HG03095 (cell line): ENCODE results near the gene GAS1.
A peak's percentile ranks its signal among the peaks of the same experiment; 100 is the strongest.

Experiments used
- ATAC-seq: cut with Tn5 transposase; IDR thresholded peaks from one replicate; pipeline ENCODE4 v1.9.1; 2021; ENCODE audit warnings: moderate library complexity; ENCODE audit not compliant: unreplicated experiment

GAS1 gene

GRCh38 chr9:86965636-86966395 is 18.5 kb upstream of the GAS1 start:
- no peak for ATAC-seq

GRCh38 chr9:86962692-86963091 is 15.4 kb upstream of the GAS1 start:
- no peak for ATAC-seq

- ATAC-seq: no peak
Observed at GRCh38 chr9:86960938-86961337, 13.6 kb upstream of the GAS1 start.

GRCh38 chr9:86958203-86958602 is 10.9 kb upstream of the GAS1 start:
- no peak for ATAC-seq

- no peak for ATAC-seq
Observed at GRCh38 chr9:86955561-86955960, 8.3 kb upstream of the GAS1 start.

DNA sequence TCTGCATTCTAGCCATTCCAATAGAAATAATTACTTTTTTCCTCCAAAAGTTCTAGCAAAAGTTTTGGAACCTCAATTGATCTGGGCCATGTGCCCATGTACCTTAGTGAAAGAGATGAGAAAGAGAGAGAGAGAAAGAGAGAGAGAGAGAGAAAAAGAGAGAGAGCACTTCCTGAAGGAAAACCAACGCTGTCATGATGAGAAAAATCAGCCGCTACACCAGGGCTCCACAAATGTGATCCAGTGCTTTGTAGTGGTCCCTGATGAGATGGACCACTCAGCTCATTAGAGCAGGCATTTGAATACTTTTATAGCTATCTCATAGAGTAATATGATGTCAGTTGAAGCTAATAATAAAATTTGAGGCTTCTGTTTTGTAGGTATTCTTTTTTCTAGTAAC is 7.7 kb upstream of the GAS1 start:
- ATAC-seq: no peak

DNA sequence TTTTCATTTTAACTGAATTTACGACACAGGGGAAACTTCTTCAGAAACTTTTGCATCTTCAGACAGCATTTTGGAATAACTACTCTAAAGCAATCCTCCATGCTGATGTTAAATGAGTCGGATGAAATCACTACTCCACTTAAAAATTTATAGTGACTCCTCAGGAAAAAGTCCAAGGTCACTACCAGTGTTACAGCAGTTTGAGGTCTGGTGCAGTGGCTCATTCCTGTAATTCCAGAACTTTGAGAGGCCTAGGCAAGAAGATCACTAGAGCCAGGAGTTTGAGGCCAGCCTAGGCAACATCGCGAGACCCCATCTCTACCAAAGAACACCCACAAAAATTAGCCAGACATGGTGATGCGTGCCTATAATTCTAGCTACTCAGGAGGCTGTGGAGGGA is 5.9 kb upstream of the GAS1 start:
- ATAC-seq: no peak

GRCh38 chr9:86948074-86948929 is 996 bp upstream of the GAS1 start:
- peak; percentile 65 for ATAC-seq

- peak; percentile 34 for ATAC-seq
Observed at GRCh38 chr9:86946201-86947145, 833 bp downstream of the GAS1 start.

DNA sequence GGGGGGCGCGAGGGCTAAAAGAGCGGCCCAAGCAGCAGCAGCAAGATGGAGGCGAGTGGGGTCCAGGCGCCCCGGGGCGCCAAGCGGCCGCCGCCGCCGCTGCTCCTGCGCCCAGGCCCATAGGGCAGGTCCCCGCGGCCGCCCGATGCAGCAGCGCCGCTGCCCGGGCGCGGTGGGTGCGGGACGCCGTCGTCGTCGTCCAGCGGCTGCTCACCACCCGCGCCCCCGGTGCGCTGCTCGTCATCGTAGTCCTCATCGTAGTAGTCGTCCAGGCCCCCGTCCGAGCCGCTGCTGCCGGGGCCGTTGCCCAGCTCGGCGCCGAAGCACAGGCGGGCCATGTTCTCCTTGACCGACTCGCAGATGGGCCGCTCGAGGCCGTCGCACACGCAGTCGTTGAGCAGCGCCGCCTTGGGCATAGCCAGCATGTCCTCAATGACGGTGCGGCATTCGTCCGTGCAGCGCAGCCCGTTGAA is 1.5 kb downstream of the GAS1 start:
- ATAC-seq: no peak

DNA sequence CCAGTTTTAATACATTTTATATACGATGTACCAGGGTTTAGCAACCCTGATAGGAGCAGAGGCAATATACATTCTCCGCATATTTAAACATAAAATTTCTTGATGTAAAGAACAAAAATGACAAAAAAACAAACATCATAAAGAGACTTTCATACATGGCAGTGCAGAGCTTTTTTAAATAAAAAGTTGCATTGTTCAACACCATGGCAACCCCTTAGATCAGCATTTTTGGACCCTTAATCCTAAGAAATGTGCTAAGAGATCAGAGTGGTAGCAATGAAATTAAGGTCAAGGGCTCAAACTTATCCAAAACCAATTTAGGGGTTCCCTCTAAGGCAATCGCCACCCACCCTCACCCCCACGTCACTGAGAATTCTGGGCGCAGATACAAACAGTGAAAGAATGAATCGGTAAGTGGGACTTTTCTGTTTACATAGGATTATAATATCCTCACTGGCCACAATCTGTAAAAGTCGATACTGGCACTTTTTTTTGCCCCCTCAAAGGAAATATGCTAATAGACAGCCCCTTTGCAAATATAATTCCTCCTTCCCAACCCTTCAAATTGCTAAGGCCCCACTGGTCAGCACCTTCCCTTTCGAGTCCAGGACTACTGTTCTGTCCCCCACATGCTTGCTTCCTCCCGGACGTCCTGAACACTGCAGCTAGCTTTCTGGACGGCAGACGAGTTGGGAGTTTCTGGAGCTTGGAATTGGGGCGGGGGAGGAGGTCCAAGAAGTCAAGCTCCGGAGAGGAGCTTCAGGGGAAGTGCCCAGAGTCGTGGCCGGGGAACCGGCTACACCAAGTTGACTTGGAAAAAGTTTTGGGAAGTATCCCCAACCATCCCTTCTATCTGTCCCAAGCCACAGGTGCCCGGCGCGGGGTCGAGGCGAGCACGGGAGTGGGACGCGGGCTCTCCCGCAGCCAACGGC is 2.2 kb downstream of the GAS1 start:
- no peak for ATAC-seq

DNA sequence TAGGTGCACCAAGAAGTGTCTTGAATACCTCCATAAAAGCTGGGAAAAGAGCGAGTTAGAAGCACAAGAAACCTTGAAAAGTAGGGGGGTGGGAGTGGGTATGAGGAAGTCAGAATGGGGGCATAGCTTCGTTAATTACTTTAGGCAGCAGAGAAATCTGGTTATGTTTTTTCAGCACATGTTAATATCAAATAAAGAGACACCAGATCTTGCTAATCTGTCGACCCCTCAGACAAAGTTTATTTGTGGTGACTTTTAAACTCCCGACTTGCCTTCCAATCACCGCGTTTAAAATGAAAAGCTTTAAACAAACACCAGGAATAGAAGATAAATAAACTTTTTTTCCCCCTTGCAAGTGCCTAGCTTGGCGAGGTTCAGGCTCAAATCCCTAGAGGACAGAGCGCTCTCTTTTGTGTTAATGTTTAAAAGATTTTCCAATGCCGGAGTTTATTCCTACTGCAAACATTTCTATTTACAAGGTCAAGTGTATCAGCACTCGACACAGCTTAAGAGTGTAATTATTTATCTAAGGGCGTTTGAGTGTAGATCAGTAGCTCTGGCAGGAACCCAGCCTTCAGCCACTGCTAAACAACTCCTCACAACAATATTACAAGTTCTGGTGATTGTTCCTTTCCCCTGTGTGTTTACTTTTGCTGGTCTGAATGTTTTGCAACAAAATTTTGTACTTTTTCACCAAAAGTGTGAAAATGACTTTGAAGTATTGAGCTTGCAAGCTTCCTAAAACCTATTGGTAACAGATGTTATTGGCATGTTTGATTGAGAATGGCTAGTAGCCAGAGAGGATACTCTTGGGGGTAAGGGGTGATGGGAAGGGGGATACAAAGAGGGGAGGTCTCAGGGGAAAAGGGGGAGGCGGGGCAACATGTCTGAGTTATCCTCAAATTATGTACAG is 3.8 kb downstream of the GAS1 start:
- no peak for ATAC-seq

DNA sequence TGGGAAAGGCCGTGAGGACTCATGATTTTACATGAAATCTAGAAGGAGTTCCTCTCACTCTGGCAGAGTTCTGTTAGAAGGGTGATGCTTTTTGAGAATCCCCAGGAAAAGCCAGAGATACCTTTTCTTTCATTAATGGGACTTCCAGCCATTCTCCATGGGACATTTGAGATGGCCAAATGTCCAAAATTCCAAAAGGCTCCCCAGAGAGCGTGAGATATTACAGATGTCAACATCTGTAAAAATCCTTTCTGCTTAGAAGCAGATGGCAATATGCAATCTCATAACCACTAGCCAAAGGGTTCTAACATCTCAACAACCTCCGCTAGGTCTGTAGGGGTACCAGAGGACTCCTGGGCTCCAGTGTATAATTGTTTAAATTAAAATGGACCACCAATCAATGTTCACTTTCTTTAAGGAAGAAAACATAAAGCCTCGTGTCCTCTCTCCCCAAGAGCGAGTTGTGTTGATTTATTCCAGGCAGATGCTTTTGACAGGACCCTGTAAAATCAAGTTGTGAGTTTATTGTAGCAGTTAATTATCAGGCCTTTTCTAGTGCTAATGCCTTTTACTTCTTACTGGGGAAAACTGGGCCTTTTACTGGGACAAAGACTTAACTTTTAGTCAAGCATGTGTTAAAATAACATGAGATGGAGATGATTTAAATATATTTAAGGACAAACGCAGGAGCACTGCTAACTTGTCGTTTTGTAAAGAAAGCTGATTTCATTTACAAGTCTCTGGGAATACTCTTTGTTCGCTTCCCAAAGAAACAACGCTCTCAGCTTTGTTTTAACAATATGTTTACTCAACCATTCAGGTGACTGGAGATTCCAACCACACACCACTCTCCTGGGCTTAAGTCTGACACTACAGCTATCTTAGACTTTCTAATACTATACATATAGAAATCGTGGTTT is 4.8 kb downstream of the GAS1 start:
- ATAC-seq: no peak

- ATAC-seq: no peak
Observed at GRCh38 chr9:86941197-86941596, 6.1 kb downstream of the GAS1 start.

DNA sequence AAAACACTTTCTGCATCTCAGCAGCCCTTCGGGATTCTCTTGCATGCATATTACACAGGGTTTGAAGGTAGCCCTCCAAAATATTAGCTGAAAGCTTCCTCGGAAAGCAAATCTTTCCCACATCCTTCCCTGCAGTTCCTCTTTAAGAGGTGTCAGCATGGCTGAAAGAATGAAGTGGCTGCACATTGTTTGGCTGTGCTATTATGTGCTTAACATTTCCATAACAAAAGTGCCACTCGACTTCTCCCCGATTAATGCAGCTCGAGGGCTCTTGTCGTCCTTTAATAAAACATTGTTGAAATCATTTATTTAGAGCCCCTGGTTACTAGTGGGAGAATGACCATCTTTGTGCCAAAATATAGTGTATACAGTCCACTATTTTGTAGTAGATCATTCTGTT is 6.5 kb downstream of the GAS1 start:
- ATAC-seq: no peak

GRCh38 chr9:86939891-86940290 is 7.4 kb downstream of the GAS1 start:
- ATAC-seq: no peak

DNA sequence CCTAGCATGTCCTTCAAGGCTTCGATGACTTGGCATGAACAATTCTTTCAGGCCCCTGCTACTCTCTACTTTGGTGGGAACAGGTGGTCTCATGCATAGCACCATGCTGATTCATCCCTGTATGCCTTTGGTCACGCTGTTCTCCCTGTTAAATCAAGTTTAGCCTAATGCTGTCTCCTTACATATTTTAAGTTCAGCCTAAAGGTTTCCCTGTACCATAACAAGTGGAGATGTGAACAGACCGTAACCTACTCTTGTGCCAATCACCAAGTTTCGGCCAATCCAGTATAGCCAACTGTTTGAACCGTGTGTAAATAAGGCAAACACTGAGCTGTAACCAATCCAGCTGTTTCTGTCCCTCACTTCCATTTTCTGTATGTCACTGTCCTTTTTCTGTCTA is 8.0 kb downstream of the GAS1 start:
- ATAC-seq: no peak

- no peak for ATAC-seq
Observed at GRCh38 chr9:86938780-86939179, 8.5 kb downstream of the GAS1 start.
